ENCODE measurements around the gene SCG2.

The SCG2 gene, protein sequence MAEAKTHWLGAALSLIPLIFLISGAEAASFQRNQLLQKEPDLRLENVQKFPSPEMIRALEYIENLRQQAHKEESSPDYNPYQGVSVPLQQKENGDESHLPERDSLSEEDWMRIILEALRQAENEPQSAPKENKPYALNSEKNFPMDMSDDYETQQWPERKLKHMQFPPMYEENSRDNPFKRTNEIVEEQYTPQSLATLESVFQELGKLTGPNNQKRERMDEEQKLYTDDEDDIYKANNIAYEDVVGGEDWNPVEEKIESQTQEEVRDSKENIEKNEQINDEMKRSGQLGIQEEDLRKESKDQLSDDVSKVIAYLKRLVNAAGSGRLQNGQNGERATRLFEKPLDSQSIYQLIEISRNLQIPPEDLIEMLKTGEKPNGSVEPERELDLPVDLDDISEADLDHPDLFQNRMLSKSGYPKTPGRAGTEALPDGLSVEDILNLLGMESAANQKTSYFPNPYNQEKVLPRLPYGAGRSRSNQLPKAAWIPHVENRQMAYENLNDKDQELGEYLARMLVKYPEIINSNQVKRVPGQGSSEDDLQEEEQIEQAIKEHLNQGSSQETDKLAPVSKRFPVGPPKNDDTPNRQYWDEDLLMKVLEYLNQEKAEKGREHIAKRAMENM

DNA sequence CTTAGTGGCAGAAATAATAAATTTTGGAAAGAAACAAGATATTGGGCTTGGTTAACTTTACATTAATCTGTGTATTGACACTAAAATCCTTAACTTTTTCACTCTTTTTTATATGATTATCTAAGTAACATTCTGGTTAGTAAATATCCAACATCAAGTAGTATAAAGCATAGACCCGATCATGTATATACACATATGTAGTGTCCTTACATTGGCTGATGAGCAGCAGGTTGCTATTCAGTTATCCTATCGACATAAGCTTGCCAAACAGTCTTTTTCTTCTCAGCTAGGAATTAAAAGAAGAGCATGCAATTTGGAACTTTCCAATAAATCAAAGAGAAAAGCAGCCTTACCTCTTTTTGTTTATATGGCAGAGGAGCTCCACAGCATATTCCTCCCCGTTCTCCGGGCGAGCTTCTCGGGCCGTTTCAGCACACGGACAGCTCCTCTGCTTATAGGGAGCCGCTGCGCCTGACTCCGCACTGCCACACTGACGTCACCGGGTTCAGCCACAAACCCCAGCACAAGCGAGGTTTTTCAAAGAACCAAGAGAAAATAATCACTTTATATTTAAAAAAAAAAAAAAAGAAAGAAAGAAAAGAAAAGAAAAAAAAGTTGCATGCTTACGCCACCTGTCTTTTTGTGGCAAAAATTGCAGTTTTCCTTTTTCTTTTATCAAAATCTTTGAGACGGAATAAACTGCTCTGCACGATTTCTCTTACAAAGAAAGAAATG, at the start of gene SCG2:
SCG2 (minus strand) TSS at position 430 of the 735 bp plus-strand sequence. CDS start 3,079 bp downstream, outside the sequence.
- DNase-seq: peak in 1 of 2 donors; percentile 24

GRCh38 chr2:223649554-223650533, 47.7 kb upstream of the SCG2 start:
- no peak for DNase-seq

GRCh38 chr2:223648755-223649154, 46.6 kb upstream of the SCG2 start:
- DNase-seq: no peak

GRCh38 chr2:223647258-223647952, 45.2 kb upstream of the SCG2 start:
- no peak for DNase-seq

DNA sequence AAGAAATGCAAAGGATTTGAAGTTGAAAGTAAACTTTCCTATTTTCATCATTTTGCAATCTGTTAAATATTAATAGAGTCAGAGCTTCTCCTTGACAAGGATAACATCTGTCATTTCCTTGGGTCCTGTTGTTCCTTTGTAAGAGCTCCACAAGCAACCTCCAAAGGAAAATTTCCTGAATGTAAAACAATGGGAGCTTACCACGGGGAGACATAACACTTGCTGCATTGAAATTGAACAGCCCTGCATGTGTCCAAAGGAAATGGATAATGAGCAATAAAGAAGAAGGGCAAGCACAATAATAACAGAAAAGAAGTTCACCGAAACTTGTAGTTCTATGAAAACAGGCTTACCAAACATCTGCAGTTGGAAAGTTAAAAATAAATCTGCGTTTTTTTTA, 42.0 kb upstream of the SCG2 start:
- no peak for DNase-seq

GRCh38 chr2:223643309-223643708, 41.1 kb upstream of the SCG2 start:
- no peak for DNase-seq

DNA sequence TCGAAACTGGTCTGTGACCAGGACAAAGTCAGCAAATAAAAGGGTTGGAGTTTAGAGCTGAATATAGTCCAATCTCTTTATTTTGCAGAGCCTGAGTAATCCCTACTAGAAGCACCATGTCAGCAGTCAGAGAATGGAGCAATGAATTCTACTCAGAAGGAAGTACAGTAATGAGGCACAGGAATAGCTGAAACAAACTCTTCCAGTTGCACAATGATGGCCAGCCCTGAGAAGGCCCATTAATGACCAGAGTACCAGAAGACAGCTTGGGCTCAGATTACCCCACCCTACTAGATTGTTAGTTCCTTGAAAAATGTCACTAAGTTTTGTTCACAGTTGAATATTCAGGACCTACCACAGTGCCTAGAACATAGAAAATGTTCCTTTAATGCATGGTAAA, 40.3 kb upstream of the SCG2 start:
- no peak for DNase-seq

DNA sequence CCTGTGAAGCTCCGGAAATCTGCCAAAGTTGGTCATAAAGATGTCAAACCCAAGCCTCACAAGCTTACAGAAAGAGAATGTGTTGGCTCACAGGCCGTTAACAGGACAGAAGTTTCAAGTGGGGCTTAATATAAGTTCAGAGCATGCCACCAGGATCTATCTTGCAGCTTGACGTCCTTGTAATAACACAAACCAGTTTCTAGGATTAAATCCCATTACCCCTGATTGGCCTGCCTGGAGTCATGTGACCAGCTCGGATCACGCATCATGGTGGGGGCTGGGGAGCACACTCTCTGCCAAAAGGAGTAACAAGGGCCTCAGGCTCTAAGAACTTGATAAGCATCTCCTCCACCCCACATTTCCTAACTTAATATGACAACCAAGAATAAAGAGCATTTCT, 38.9 kb upstream of the SCG2 start:
- no peak for DNase-seq

DNA sequence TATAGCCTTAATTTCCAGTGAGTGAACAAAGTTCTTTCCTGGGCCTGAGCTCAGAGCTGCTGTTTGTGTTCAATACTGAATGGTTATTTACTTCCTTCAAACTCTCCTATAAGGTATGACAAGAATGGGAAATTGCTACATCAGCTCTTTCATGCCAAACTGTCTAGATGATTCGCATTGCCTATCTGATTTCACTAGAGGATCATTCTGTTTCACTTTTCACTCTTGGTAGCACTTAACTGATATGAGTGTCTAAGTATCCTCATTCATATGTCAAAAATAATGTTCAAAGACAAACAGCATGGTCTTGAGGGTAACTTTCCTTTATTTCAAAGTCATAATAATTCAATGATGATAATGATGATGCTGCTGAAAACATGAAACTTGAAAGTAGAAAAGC, 32.9 kb upstream of the SCG2 start:
- DNase-seq: no peak

DNA sequence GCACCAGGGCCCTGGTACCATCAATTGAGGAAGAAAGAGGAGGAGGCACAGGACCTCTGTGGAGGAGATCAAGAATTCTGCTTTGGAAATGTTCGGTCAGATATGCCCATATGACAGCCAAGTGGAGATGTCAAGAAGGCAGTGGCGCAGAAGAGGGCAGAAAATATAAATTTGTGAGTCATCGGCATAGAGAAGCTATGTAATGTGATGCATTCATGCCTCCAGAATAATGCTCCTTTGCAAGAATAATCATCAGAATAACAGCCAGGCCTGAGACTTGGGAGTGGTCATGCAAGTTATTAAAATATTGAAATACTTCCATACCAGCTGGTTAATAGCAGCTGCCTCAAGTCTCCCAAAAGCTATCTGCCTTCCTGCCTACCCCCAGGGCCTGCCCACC, 32.1 kb upstream of the SCG2 start:
- no peak for DNase-seq

GRCh38 chr2:223633656-223634055, 31.5 kb upstream of the SCG2 start:
- DNase-seq: no peak

GRCh38 chr2:223632826-223633225, 30.7 kb upstream of the SCG2 start:
- DNase-seq: no peak

DNA sequence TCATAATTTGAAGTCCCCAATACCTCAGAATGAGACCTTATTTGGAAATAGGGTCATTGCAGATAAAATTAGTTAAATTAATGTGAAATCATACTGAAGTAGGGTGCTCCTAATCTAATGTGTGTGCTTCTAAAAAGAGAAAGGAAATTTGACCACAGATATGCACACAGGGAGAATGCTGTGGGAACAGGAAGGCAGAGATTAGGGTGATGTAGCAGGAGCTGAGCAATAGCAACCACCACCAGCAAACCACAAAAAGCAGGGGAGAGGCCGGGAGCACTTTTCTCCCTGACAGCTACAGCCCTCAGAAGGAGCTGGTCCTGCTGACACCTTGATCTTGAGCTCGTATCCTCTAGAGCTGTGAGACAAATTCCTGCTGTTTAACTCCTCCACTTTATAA, 24.6 kb upstream of the SCG2 start:
- DNase-seq: no peak

DNA sequence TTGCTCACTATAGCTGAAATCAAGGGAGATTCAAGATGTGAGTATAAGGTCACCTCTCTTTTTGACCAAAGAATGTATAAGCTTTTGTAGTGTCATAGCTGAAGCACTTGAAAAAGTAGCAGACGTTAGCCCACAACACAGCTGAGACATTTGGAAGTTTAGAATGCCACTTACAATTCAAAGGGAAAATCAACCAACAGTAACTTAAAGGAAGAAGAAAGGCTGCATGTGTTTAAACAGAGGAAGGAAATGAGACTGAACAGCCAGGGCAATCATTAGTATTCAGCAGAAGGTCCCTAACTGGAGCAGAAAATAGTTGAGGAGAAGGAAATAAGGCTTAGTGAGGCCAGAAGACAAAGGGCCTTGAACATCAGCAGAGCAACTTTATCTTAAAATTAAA, 23.5 kb upstream of the SCG2 start:
- DNase-seq: no peak

GRCh38 chr2:223621901-223622300, 19.7 kb upstream of the SCG2 start:
- DNase-seq: no peak

DNA sequence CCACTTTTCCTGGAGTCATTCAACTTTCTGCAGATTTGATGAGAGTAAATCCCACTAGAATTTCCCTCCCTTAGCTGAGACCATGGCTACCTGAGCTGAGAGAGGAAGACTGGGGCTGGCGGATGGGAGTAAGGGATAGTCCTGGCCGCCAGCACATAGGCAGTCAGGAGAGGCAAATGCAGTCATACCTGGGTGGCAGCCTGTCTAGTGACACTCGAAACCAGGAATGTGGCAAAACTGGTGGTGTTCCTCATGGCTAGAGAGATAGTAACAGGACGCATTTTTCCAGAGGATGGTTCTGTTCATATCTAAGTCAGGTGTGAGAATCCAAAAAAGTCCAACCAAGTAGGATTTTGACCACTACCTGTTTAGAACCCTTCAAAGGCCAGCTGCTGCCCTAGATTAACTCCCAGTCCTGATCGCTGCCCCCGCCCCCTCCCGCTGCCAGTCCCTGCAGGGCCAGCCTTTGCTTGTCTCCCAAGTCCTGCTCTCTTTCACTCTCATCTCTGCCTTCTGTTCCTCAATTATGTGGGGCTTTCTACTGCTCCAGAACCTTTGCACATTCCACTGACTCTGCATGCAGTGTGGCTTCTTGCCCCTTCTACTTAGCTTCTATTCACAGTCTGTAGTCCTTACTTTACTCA, 17.4 kb upstream of the SCG2 start:
- no peak for DNase-seq

- DNase-seq: no peak
Measured at GRCh38 chr2:223618172-223619035, 16.2 kb upstream of the SCG2 start.

GRCh38 chr2:223614534-223614933, 12.4 kb upstream of the SCG2 start:
- no peak for DNase-seq

DNA sequence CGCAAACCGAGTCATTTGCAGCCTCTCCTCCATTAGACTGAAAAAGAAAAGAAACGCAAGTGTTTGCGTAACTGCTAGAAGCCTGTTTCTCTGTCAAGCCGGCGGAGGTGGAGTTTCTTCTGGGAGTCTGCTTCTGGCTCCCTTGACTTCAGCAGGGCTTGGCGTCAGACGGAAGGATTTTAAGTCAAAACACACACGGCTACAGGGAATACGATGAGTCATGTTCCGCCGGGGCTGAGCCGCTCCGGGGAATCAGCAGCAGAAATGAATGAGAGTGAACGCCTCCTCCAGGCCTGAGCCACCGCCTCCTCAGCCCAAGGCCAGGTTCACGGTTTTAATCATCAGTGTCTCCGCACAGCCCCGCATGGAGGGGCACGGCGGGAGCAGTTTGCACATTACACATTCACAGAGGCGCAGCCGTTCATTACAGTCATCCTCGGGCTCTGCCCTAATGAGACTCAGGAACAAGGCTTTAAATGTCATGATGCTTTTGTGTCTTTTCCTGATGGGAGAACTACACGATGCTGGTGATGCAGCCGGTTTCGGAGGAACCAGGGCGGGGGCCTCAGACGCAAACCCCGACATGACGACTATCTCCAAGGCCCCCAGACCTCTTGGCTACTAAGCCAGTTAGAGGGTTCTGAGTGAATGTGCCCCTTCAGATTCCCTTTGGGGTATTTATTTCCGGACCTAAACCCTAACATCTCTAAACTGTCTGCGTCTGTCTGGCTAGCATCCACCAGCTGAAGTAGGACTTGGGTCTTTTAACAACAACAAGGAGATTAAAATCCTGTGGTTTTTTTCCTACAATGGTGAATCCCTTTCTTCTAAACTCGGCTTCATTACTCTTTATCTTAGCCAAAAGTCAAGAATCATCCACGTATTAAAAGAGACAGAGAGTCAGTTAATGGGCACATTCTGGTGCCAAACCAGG, 11.1 kb upstream of the SCG2 start:
- no peak for DNase-seq
